SK-N-SH (cell line): ENCODE results near the gene RCAN1.
"Not testable (repeated sequence)": the region's sequence is repeated elsewhere in the genome, so short reads cannot be mapped to it uniquely, and the experiment has no call there.

ENCODE experiments used
- FOSL2 ChIP-seq: IDR thresholded peaks from 2 replicates; pipeline ENCODE4 v1.4.0; 2012; ENCODE audit warnings: low read depth, mild to moderate bottlenecking, moderate library complexity, borderline replicate concordance
- POLR2AphosphoS5 ChIP-seq: IDR thresholded peaks from 2 replicates; pipeline ENCODE4 v1.6.1; 2012; ENCODE audit warnings: low read depth, low read length

GRCh38 chr21:34563370-34563769 is 51.5 kb downstream of the RCAN1 start:
- not testable (repeated sequence) for TF ChIP-seq FOSL2, POLR2AphosphoS5
